ENCODE measurements around the gene PIK3C3. TPM values are rescaled to one million over a fixed set of nuclear protein-coding genes. Genes with fewer than 3 reads are reported as not detected.

The PIK3C3 gene
- total and polyA plus RNA-seq, 2 of the 8 experiments (the other 6 are each of a cell fraction or from before 2014, with no cell fraction given) = 15.3 to 47.4 TPM

DNA sequence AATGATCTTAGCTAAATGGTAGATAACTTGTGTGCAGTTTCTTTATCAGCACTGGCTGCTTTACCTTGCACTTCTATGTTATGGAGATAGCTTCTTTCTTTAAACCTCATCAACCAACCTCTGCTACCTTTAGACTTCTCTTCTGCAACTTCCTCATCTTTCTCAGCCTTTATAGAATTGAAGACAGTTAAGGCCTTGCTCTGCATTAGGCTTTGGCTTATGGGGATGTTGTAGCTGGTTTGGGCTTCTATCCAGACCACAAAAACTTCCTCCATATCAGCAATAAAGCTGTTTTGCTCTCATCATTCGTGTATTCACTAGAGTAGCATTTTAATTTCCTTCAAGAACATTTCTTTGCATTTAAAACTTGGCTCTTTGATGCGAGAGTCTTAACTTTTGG lies 123.7 kb downstream of the PIK3C3 start:
- Histone ChIP-seq H3K4me3 (ENCODE audit: extremely low read depth in 1 of 4, insufficient read depth in 2 of 4, low read depth in 3 of 4, low read length in 4 of 4) (no peak overlapping the region), H3K79me1 (ENCODE audit: low read depth, low read length) (no peaks in the 10 kb centered on the region), H3K9me3 (ENCODE audit: insufficient read depth in 2 of 2, low read depth in 1 of 2, low read length in 1 of 2) (no peaks in the 10 kb centered on the region), H3K79me2 (ENCODE audit: control insufficient read depth in 1 of 2, insufficient read depth in 2 of 2, low read length in 2 of 2) (no peaks in the 10 kb centered on the region), H3K18ac (ENCODE audit: extremely low read depth, low read length) (no peak overlapping the region), H2BK20ac (ENCODE audit: low read length) (no peak overlapping the region), H2BK12ac (ENCODE audit: low read depth, low read length) (no peak overlapping the region), H4K8ac (ENCODE audit: extremely low read depth, insufficient read depth, low read length) (no peak overlapping the region), H2BK15ac (ENCODE audit: low read length) (no peak overlapping the region), H4K20me1 (replicated peaks in 1 of 2; ENCODE audit: control insufficient read depth in 1 of 2, insufficient read depth in 2 of 2, low read length in 2 of 2) (no peaks in the 10 kb centered on the region), H4K91ac (replicated peaks; ENCODE audit: insufficient read length, low read length) (no peak overlapping the region), H4K5ac (ENCODE audit: insufficient read length, low read depth, low read length) (no peak overlapping the region), H3K4me2 (ENCODE audit: insufficient read depth in 1 of 2, low read depth in 2 of 2, low read length in 2 of 2) (no peak overlapping the region), H2BK120ac (replicated peaks; ENCODE audit: low read depth, low read length) (no peak overlapping the region), H2BK5ac (ENCODE audit: low read depth, low read length) (no peak overlapping the region), H3K27ac (ENCODE audit: low read depth, low read length) (no peak overlapping the region), H2AFZ (ENCODE audit: low read length) (no peak overlapping the region), H3K27me3 (replicated peaks in 1 of 4; ENCODE audit: control insufficient read depth in 3 of 4, extremely low read depth in 1 of 4, insufficient read depth in 3 of 4, low read length in 3 of 4) (no peaks in the 10 kb centered on the region), H3K4ac (replicated peaks; ENCODE audit: insufficient read length, low read depth, low read length) (no peak overlapping the region), H3K14ac (ENCODE audit: insufficient read length) (no peak overlapping the region), H2AK5ac (ENCODE audit: low read depth, low read length) (no peak overlapping the region), H3K9ac (replicated peaks in 1 of 4; ENCODE audit: extremely low read depth in 1 of 4, low read depth in 3 of 4, low read length in 3 of 4) (no peak overlapping the region), H3K4me1 (replicated peaks in 1 of 4; ENCODE audit: control insufficient read depth in 3 of 4, insufficient read depth in 4 of 4, low read length in 3 of 4) (no peaks in the 10 kb centered on the region), H3K36me3 (ENCODE audit: control insufficient read depth in 2 of 4, insufficient read depth in 4 of 4, low read length in 3 of 4) (peaks cover 0 to 18% (median 2%) of the 10 kb centered on the region in 4 experiments; a peak in 3 of 8 replicates), H3K56ac (replicated peaks; ENCODE audit: insufficient read length, low read depth, low read length) (no peak overlapping the region), H3K23ac (ENCODE audit: insufficient read length) (no peak overlapping the region), H3K23me2 (ENCODE audit: low read depth, low read length) (no peaks in the 10 kb centered on the region; the same call in 1 of the 2 replicates)
- 90% methylated on average over 2 of the region's 2 CpGs; no CpG with 5 or more reads in 1 of the 2 experiments for WGBS, 2 experiments (ENCODE audit: extremely low coverage in 1 of 2, insufficient coverage in 1 of 2, insufficient read length in 1 of 2, insufficient replicate concordance in 2 of 2, low coverage in 1 of 2, low lambda C conversion rate in 2 of 2, missing lambda C conversion rate in 1 of 2)
- FAIRE-seq (no peak), DNase-seq (ENCODE audit: low read depth in 1 of 2, low spot score in 2 of 2) (no peak)
- ChIA-PET CTCF (ENCODE audit: partially characterized antibody) (interaction anchor here (1.0 to 1.3 kb wide), 5 partner anchors 10 to 1507 kb away, joined by 3 to 6 read pairs (median 3); no protein-coding TSS in a partner anchor), POLR2A (ENCODE audit: partially characterized antibody) (no interaction called here)
- TF ChIP-seq CHD1 (IDR thresholded peaks at IDR 0.05; ENCODE audit: low read depth, low read length) (no peak), SAP30 (IDR thresholded peaks at IDR 0.05; ENCODE audit: insufficient read depth, insufficient replicate concordance, low read length) (no peak)
